ENCODE data around the gene PDE1A.
"Not testable (repeated sequence)": the region's sequence is repeated elsewhere in the genome, so short reads cannot be mapped to it uniquely, and the experiment has no call there.

PDE1A gene

DNA sequence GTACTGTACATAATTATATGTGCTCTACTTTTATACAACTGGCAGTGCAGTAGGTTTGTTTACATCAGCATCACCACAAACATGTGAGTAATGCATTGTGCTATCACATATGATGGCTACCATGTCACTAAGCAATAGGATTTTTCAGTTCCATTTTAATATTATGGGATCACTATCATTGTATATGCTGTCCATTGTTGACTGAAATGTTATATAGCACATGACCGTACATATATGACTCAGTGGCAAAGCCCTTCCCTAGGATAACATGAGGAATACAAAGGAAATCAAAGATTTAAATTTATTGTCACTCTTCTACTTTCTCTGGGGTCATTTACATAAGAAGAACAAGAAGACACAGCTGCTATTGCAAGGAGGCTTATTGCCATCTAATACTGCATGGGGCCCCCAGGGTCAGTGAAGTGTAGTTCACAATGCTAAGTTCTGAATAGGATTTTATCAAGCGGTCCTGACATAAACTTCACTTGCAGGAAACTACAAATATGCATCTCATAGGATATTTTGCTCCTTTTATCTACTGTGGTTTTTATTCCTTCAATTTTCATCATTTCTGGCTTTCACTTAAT, 21.8 kb downstream of the PDE1A start:
- no peak for DNase-seq

DNA sequence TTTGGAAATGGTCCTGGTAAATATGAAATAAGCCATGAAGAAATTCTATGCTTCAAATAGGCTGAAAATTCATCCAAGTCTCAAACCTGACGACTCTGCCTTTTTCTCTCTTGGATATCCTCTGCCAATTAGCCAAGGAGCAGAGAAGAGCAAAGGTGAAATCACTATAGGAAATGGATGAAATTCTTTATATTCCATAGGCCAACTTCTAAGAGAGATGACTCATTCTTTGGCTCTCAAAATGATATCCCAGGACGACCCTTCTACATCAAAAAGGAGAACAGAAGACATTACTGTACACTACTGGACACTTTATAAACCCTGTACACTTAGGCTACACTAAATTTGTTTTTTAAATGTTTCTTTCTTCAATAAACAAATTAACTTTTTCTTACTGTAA, 22.7 kb downstream of the PDE1A start:
- no peak for DNase-seq

DNA sequence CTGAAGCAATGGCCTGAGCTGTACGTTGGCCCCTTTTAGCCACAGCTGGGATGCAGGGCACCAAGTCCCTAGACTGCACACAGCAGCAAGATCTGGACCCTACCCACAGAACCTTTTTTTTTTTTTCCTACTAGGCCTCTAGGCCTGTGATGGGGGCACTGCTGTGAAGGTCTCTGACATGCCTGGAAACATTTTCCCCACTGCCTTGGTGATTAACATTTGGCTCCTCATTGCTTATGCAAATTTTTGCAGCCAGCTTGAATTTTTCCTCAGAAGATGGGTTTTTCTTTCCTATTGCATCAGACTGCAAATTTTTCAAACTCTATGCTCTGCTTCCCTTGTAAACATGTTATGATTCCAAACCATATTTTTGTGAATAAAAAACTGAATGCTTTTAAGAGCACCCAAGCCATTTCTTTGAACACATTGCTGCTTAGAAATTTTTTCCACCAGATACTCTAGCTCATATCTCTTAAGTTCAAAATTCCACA, 33.5 kb downstream of the PDE1A start:
- no peak for DNase-seq

DNA sequence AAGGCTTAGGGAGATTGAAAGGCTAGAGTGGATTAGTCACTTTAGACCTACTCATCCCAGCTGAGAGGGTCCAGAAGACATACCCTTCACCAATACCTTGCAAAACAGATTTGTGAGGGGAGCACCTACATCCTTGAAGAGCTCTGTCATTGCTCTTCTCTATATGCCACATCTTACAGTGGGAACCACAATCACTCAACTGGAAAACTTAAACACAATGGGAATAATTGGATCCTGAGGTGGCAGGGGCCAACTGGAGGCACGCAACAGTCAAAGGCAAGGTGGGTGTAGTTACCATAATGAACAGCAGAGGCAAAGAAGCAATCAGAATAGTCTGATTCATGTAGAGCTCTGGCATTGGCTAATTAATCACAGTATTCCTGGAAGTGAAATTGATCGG, 35.4 kb downstream of the PDE1A start:
- no peak for DNase-seq

DNA sequence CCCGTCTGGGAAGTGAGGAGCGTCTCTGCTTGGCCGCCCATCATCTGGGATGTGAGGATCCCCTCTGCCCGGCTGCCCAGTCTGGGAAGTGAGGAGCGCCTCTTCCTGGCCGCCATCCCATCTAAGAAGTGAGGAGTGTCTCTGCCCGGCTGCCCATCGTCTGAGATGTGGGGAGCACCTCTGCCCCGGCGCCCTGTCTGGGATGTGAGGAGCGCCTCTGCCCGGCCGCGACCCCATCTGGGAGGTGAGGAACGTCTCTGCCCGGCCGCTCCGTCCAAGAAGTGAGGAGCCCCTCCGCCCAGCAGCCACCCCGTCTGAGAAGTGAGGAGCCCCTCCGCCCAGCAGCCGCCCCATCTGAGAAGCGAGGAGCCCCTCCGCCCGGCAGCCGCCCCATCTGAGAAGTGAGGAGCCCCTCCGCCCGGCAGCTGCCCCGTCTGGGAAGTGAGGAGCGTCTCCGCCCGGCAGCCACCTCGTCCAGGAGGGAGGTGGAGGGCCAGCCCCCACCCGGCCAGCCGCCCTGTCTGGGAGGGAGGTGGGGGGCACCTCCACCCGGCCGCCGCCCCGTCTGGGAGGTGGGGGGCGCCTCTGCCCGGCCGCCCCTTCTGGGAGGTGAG, 40.5 kb downstream of the PDE1A start:
- not testable (repeated sequence) for DNase-seq

DNA sequence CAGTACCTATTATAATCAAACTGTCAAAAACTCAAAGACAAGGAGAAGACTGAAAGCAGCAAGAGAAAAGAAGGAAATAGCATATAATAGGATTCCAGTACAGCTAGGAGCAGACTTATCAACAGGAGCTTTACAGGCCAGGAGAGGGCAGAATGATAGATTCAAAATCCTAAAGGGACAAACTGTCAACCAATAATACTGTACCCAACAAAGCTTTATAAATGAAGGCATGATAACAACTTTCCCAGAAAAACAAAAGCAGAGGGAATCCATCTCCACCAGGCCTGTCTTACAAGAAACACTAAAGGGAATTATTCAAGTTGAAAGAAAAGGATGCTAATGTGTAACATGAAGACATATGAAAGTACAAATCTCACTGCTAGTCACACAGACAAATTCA, 42.0 kb downstream of the PDE1A start:
- no peak for DNase-seq

DNA sequence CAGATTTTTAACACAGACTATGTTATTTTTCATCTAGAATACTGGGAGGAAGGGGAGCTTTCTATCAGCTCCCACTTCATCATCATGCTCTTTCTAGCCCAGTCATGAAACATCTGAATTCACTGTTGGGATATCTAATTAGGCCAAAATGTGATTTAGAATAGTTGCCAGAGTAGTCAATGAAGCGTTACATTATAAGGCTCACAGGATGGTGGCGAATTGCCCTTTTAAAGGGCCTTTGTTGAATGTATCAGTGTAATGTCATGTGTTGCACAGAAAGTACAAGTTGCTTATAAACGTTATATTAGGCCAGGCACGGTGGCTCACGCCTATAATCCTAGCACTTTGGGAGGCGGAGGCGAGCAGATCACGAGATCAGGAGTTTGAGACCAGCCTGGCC, 45.6 kb downstream of the PDE1A start:
- DNase-seq = no peak

DNA sequence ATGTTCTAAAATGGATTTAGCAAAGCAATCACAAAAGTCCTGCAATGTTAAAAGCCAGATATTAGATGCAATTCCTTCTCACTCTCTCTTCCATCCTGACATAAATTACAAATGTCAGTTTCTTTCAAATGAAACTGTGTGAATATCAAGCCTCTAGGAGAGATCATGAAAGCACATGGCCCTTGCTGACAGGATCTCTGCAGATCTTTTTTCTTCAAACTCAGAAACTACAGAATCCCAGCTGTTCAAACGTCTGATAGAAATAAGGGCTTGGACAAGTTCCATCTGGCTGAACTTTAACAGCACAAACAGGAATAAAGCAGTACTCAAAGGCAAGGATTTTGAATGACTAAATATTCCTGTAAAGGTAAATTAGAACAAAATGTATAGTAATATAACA, 47.6 kb downstream of the PDE1A start:
- DNase-seq = peak in 1 of 2 experiments; percentile 58

DNA sequence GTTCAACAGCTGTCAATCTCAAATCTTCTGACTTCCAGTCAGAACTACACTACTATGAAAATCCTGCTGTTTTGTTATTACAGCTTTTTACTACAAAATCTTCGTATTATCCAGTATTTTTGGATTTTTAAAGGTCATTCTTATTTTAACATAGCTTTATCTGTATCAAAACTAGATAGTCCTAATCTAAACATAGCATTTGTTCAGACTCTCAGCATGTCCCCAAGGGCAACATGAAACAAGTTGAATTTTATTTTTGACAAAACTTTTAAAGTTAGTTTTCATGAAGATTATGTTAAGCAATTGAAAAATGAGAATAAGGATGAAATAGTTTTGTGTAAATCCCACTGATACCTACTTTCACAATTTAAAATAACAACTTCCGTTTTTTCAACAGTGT, 48.1 kb downstream of the PDE1A start:
- no peak for DNase-seq

DNA sequence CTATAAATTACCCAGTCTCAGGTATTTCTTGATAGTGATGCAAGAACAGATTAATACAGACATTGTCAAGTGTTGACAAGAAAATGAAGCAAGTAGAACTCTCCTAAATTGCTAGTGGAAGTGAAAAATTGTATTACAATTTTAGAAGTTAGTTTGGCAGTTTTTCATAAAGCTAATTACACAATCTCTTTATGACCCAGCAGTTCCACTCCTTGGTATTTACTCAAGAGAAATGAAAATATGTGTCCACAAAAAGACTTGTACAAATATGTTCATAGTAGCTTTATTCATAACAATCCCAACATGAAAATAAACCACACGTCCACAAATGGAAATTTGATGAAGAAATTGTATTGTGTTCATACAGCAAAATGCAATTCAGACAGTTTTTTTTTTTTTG, 49.4 kb downstream of the PDE1A start:
- no peak for DNase-seq

DNA sequence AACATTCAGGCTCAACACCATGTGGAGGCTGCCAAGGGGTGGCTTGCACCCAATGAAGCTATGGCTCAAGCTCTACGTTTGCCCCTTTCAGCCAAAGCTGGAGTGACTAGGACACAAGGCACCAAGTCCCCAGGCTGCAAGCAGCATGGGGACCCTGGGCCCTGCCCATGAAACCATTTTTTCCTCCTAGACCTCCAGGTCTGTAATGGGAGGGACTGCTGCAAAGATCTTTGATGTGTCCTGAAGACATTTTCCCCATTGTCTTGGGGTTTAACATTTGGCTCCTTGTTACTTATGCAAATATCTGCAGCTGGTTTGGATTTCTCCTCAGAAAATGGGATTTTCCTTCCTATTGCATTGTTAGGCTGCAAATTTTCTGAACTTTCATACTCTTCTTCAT, 51.0 kb downstream of the PDE1A start:
- no peak for DNase-seq

DNA sequence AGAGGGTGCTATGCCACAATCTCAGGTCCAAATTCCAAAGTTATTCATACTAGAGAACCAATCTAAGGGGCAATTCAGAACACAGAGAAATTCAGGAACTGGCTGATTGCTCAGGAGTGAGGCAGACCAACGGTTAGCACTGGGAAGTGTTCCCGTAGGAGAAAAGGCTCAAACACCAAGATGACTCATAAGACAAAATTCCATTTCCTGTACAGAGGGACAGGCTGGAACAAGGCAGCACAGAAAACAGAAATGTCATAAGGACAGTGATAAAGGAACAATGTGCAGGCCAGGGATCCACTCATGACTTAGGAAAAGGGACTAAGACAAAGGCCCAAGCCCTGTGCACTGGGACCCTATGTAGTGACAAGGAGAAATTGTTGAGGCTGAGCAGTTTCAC, 54.2 kb downstream of the PDE1A start:
- DNase-seq = no peak

DNA sequence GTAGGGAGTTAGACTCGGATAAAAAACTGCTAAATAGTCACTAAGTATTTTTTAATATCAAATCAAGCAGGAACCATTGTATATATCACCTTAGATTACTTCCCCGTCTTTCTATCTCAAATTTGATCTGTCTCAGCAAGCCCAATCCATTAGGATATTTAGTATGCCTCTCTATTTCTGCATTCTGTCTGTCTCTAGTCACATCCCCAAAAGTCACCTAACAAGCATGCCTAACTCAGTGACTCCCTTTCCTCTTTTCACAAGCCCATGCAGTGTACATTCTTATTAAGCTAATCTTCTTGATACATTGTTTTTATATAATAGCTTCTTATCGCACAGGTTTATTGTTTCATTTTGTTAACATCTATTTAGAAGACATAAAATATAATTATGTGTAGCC, 57.8 kb downstream of the PDE1A start:
- no peak for DNase-seq

DNA sequence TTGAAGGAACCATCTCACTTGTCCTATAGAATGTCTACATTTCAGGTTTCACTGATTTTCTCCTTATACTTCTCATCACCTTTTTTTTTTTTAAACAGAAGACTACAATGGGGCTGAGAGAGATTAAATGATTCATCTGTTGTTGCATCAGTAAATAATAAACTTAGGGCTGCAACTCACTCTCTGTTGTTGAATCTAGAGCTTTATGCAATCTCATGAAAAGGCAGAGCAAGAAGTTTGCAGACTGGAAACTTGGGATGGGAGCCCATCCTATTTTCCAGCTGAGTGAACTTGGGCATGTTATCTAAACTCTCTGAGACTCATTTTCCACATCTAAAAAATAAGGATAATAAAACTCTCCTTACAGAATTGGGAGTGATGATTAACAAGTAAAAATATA, 58.4 kb downstream of the PDE1A start:
- no peak for DNase-seq

DNA sequence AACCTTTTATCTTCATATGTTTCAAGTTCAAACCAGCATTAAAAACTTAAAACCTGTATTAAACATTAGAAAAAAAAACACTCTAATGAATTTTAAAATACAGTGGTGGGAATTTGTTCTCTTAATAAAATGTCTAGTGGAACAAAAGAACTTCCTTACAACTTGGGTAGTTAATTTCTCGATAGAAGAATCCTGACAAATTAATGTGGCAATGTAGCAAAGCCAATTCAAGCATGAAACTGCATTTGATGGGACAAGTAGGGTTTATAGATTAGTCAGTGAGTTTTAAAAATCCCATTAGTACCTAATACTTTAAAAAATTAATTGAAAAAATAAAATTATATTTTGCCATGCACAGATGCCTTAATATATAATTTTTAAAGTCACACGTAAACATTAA, 59.4 kb downstream of the PDE1A start:
- no peak for DNase-seq

DNA sequence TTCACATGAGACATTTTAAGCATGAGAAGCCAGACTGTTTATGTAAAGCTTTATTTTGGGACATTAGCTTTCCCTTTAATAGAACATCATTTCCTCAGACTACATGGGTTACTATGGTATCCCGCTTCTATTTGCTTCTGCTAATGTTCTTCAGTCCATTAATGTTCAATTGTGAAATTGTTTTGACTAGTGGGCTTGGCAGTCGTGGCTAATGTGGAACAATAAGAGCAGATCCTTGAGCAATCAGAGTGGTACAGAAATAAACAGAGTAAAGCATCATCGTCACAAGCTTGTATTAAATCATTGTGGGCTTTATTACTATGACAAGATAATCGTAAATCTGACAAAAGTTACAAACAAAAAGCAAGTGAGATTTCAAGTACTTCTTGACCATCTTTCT, 60.2 kb downstream of the PDE1A start:
- peak in 1 of 2 experiments; percentile 64 for DNase-seq

DNA sequence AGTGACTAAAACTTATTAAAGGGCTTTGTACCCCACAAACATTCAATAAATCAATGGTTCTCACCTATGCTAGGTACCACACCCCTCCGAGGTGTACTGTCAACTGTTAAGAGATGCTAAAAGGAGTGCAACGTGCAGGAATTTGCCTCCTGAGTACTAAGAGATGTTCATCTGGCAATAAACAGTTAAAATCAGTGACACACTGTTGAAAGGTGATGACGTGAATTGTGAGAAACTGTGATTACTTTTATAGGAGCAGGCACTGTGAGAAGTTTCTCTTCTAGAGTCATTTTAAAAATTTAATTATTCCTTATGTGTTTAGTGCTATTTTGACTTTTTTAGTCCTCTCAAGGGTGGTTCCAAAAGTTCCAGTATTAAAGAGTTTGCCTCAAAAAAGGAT, 61.0 kb downstream of the PDE1A start:
- no peak for DNase-seq

DNA sequence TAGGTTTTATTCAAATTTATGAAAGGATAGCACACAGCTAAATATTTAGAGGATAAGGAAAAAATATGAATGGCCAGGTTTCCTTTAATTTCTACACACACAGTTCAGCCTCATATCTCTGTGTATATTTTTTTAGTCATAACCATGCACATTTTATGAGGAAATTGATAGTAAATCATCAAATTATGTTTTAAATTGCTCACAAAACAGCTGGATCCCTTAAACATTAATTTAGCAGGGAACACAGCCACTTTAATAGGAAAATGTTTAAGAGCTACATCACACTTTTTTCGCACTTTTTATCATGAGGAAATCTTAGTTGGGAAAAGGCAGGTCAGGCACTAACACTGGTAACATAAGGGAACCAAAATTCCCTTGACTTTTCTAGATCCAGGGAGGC, 65.4 kb downstream of the PDE1A start:
- DNase-seq = no peak

DNA sequence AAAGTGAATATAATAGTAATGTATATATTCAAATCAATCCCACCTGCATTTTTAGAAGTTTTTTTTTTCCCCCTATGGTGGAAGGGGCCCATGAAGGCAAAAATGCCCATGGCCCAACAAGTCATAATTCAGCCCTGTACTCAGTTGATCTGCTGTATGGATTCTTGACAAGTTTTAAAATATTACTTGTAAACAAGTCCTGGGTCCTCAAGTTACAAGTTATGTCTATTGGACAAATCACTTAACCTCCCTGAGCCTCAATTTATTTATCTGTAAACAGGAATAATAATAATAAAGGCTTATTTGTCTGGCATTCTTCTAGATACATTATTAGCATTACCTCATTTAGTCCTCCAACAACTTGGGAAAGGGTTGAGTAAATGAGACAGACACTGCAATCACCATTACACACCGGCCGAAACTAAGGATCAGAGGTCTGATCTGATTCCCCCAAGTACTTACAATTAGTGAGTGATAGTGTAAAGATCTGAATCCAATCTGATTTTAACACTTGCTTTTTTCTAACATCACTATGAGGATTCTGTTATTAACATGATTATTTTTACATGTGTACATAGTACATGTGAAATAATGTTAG, 66.1 kb downstream of the PDE1A start:
- DNase-seq = no peak

DNA sequence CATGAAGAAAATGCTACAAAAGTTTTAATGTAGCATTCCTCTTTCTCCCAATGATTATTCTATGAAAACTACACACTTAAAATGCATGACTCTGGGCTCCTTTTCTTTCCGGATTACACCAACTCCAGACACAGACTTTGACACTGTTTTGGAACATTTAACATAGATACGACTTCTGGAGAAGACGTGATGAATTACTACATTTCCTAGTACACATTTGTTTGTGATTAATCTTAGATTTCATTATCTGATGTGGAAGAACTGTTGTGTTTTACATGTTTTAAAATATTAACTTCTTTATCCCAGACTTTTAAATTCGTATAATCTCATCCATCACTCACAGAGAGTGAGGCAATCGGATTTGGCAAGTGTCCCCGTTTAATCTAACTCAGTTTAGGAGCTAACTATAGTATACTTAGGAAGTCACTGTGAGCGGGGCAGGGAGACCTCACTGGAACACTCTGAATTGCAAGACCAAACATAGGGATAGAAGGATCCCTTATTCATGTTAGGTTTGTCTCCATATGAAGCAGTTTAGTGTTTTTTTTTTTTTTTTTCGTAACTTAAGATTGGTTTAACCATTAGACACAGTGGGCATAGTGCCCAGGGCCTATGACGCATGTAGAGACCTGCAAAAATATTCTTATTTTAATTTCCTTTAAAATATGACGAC, 66.7 kb downstream of the PDE1A start:
- no peak for DNase-seq

DNA sequence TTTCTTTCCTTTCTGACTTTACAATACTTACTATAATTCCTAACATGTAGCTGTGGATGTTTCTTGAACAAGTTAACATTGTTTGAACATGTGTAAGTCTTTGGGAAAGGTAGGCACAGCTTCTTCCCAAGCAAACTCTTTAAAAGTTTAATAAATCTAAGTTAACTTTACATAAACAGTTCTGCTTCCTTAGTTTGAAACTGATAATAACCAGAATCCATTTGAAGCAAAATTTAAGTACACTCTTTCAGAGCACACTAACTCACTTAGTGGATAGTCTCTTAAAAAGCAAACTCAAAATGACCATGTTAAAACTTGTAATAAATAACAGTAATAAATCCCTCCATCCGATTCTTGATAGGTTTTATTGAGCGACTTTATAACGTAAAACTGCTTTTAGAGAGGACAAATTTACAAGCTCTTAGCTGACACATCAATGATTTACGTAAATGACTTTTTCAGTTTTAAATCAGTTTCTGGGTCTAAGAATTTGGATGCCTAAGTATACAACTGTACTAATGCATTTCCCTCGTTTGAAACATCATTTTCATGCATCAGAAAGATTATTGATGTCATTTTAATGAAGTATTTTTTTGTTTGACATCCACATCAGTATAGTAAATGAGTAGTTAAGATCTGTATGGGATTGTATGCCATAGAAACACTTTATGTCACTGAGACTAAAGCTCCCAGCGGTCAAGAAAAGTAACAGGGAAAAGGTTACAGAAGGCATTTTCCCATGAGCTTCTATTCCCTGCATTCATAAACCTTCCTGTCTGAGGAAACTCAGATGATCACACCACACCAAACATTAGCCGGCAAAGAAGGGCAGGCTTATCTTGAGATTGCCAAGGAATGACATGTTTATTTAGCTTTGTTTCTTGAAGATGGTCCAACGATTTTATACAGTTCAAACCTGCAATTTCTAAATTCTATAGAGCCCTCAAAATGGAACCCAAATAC, 67.5 kb downstream of the PDE1A start:
- DNase-seq = no peak

DNA sequence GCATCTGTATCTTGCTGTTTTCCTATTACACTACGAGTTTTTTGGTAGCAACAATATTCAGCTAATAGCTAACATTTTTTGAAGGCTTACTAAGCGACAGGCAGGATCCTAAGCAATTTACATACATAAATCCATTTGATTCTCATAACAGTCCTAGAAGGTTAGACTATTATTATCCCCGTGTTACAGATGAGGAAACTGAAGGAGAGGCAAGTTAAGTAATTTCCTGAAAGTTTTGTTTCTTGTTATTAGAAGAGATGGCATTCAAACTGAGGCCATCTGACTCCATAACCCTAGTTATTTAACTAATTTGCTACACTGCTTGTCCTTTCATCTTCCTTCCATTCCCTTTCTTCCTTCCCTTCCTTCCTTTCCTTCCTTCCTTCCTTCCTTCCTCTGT, 68.2 kb downstream of the PDE1A start:
- no peak for DNase-seq

DNA sequence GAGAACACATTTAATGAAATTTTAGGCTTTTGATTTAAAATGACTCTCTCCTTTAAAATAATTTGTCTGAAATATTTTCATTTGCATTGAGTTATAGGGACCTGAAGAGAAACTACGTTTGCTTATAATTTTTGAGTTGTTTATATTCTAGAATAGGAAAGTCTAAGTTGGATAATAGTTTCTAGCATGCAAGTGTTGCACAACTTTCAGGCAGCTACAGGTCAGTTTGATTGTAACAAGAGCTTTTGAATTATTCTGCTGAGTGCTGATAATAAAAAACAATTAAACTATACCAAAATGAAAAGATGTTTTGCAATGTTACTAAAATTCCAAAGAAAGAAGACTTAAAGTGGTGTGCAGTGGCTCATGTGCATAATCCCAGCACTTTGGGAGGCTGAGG, 71.0 kb downstream of the PDE1A start:
- no peak for DNase-seq
